HEK293 (cell line): ENCODE results near the gene STARD13.

ENCODE experiments used
- CTCF ChIA-PET: fragments of 350-600 bp; formaldehyde crosslinking; extraction: SDS; loops from one replicate; lab custom pipeline; 2021; ENCODE audit warnings: antibody characterized with exemption; lab: Yijun Ruan, JAX
- POLR2A ChIA-PET: fragments of 300-600 bp; formaldehyde crosslinking; extraction: SDS; loops from one replicate; lab custom pipeline; 2020; ENCODE audit warnings: antibody characterized with exemption, inconsistent platforms; lab: Yijun Ruan, JAX
- H3K27ac ChIP-seq: fragments of 200-500 bp; sonication (Bioruptor generic); 2 replicates; pipeline ENCODE4 v1.5.1; 2014; ENCODE audit warnings: low read depth, low read length, control low read depth, inconsistent platforms; ENCODE audit errors: extremely low read depth
- H3K36me3 ChIP-seq, 2 experiments: fragments of 200-500 bp in 1 of 2; sonication (Bioruptor generic) in 1 of 2; 1 replicate in 1 of 2; 2 replicates in 1 of 2; pipeline ENCODE4 v1.5.1; 2014 to 2017; ENCODE audit warnings: inconsistent platforms in 2 of 2, low read length in 2 of 2; ENCODE audit not compliant: control insufficient read depth in 2 of 2, insufficient read depth in 1 of 2
- H3K4me1 ChIP-seq: fragments of 200-500 bp; sonication (Bioruptor generic); 2 replicates; pipeline ENCODE4 v1.5.1; 2014; ENCODE audit warnings: mild to moderate bottlenecking, low read length, inconsistent platforms; ENCODE audit not compliant: control insufficient read depth, insufficient read depth
- H3K4me3 ChIP-seq: 2 replicates; pipeline ENCODE4 v1.5.1; 2011; ENCODE audit warnings: low read depth, mild to moderate bottlenecking, control low read depth, low read length, moderate library complexity
- H3K9me3 ChIP-seq: fragments of 200-500 bp; sonication (Bioruptor generic); 2 replicates; pipeline ENCODE4 v1.5.1; 2014; ENCODE audit warnings: low read depth, low read length, inconsistent platforms; ENCODE audit not compliant: control insufficient read depth, insufficient read depth
- GLIS1 ChIP-seq: fragments of 450-650 bp; formaldehyde crosslinking; IDR thresholded peaks from 2 replicates; pipeline ENCODE4 v1.5.1; 2016; ENCODE audit warnings: missing biosample characterization, missing genetic modification characterization
- OVOL3 ChIP-seq: fragments of 450-650 bp; formaldehyde crosslinking; IDR thresholded peaks from 2 replicates; pipeline ENCODE4 v1.5.1; 2016; ENCODE audit warnings: missing biosample characterization, missing genetic modification characterization
- ZBTB20 ChIP-seq: fragments of 450-650 bp; formaldehyde crosslinking; IDR thresholded peaks from 2 replicates; pipeline ENCODE4 v1.5.1; 2016; ENCODE audit warnings: missing biosample characterization, missing genetic modification characterization
- ZNF138 ChIP-seq: fragments of 450-650 bp; formaldehyde crosslinking; IDR thresholded peaks from 2 replicates; pipeline ENCODE4 v1.5.1; 2016; ENCODE audit warnings: missing biosample characterization, missing genetic modification characterization, borderline replicate concordance
- ZNF174 ChIP-seq: fragments of 450-650 bp; formaldehyde crosslinking; IDR thresholded peaks from 2 replicates; pipeline ENCODE4 v1.5.0; 2017; ENCODE audit warnings: missing biosample characterization, mild to moderate bottlenecking, missing genetic modification characterization
- ZNF221 ChIP-seq: fragments of 450-650 bp; formaldehyde crosslinking; IDR thresholded peaks from 2 replicates; pipeline ENCODE4 v1.5.1; 2017; ENCODE audit warnings: missing biosample characterization, missing genetic modification characterization, borderline replicate concordance
- ZNF600 ChIP-seq: fragments of 450-650 bp; formaldehyde crosslinking; IDR thresholded peaks from 2 replicates; pipeline ENCODE4 v1.5.1; 2016; ENCODE audit warnings: missing biosample characterization, missing genetic modification characterization
- ZNF654 ChIP-seq: fragments of 450-650 bp; formaldehyde crosslinking; IDR thresholded peaks from 2 replicates; pipeline ENCODE4 v1.5.1; 2016; ENCODE audit warnings: low read depth, missing biosample characterization, missing genetic modification characterization
- ZNF664 ChIP-seq: fragments of 450-650 bp; formaldehyde crosslinking; IDR thresholded peaks from 2 replicates; pipeline ENCODE4 v1.5.1; 2016; ENCODE audit warnings: missing biosample characterization, missing genetic modification characterization
- ZNF777 ChIP-seq: fragments of 450-650 bp; formaldehyde crosslinking; IDR thresholded peaks from 2 replicates; pipeline ENCODE4 v1.5.1; 2017; ENCODE audit warnings: missing biosample characterization, missing genetic modification characterization, borderline replicate concordance
- ZNF843 ChIP-seq: fragments of 450-650 bp; formaldehyde crosslinking; IDR thresholded peaks from 2 replicates; pipeline ENCODE4 v1.5.1; 2016; ENCODE audit warnings: missing biosample characterization, missing genetic modification characterization
- TF ChIP-seq, protein P1 (sequence below): fragments of 450-650 bp; formaldehyde crosslinking; IDR thresholded peaks from 2 replicates; pipeline ENCODE4 v1.5.1; 2016; ENCODE audit warnings: missing biosample characterization, missing genetic modification characterization
- TF ChIP-seq, protein P2 (sequence below): fragments of 450-650 bp; formaldehyde crosslinking; IDR thresholded peaks from 2 replicates; pipeline ENCODE4 v1.5.1; 2016; ENCODE audit warnings: missing biosample characterization, missing genetic modification characterization
- TF ChIP-seq, protein P3 (sequence below): fragments of 450-650 bp; formaldehyde crosslinking; IDR thresholded peaks from 2 replicates; pipeline ENCODE4 v1.5.1; 2016; ENCODE audit warnings: missing biosample characterization, missing genetic modification characterization
- TF ChIP-seq, protein P4 (sequence below): fragments of 450-650 bp; formaldehyde crosslinking; IDR thresholded peaks from 2 replicates; pipeline ENCODE4 v1.5.1; 2016; ENCODE audit warnings: missing biosample characterization, missing genetic modification characterization, borderline replicate concordance
- TF ChIP-seq, protein P5 (sequence below): fragments of 450-650 bp; formaldehyde crosslinking; IDR thresholded peaks from 2 replicates; pipeline ENCODE4 v1.5.1; 2016; ENCODE audit warnings: missing biosample characterization, missing genetic modification characterization

The STARD13 gene

DNA sequence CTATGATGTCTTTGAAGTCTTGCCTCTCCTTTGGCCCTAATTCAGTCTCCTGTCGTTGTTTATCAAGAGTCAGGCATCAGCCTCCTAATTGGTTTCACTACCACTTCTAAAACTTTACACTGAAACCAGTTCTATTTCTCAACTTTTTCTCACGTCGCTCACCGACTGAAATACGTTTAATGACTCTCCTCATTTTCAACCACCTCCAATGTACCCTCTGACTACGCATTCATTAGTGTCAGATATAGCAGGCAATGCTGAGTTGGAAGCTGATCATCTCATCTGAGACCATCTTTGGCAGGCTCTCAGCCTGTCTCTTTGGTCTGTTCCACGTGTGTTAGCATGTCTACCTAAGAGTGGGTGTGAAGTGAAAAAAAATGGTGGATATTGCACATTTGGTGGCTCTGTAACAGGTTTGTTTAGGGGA, 141.2 kb downstream of the STARD13 start:
- TF ChIP-seq, protein P1, sequence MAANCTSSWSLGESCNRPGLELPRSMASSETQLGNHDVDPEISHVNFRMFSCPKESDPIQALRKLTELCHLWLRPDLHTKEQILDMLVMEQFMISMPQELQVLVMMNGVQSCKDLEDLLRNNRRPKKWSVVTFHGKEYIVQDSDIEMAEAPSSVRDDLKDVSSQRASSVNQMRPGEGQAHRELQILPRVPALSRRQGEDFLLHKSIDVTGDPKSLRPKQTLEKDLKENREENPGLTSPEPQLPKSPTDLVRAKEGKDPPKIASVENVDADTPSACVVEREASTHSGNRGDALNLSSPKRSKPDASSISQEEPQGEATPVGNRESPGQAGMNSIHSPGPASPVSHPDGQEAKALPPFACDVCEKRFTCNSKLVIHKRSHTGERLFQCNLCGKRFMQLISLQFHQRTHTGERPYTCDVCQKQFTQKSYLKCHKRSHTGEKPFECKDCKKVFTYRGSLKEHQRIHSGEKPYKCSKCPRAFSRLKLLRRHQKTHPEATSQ (tag by site-specific recombination) = no peak
- no peak for TF ChIP-seq ZNF174 (tag by site-specific recombination)
- TF ChIP-seq, protein P2, sequence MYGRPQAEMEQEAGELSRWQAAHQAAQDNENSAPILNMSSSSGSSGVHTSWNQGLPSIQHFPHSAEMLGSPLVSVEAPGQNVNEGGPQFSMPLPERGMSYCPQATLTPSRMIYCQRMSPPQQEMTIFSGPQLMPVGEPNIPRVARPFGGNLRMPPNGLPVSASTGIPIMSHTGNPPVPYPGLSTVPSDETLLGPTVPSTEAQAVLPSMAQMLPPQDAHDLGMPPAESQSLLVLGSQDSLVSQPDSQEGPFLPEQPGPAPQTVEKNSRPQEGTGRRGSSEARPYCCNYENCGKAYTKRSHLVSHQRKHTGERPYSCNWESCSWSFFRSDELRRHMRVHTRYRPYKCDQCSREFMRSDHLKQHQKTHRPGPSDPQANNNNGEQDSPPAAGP (tag by site-specific recombination) = no peak
- no peak for TF ChIP-seq ZNF843 (tag by site-specific recombination)
- TF ChIP-seq, protein P3, sequence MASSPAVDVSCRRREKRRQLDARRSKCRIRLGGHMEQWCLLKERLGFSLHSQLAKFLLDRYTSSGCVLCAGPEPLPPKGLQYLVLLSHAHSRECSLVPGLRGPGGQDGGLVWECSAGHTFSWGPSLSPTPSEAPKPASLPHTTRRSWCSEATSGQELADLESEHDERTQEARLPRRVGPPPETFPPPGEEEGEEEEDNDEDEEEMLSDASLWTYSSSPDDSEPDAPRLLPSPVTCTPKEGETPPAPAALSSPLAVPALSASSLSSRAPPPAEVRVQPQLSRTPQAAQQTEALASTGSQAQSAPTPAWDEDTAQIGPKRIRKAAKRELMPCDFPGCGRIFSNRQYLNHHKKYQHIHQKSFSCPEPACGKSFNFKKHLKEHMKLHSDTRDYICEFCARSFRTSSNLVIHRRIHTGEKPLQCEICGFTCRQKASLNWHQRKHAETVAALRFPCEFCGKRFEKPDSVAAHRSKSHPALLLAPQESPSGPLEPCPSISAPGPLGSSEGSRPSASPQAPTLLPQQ (tag by site-specific recombination) = no peak
- TF ChIP-seq GLIS1 = no peak
- TF ChIP-seq ZNF600 (tag by site-specific recombination) = no peak
- TF ChIP-seq, protein P4, sequence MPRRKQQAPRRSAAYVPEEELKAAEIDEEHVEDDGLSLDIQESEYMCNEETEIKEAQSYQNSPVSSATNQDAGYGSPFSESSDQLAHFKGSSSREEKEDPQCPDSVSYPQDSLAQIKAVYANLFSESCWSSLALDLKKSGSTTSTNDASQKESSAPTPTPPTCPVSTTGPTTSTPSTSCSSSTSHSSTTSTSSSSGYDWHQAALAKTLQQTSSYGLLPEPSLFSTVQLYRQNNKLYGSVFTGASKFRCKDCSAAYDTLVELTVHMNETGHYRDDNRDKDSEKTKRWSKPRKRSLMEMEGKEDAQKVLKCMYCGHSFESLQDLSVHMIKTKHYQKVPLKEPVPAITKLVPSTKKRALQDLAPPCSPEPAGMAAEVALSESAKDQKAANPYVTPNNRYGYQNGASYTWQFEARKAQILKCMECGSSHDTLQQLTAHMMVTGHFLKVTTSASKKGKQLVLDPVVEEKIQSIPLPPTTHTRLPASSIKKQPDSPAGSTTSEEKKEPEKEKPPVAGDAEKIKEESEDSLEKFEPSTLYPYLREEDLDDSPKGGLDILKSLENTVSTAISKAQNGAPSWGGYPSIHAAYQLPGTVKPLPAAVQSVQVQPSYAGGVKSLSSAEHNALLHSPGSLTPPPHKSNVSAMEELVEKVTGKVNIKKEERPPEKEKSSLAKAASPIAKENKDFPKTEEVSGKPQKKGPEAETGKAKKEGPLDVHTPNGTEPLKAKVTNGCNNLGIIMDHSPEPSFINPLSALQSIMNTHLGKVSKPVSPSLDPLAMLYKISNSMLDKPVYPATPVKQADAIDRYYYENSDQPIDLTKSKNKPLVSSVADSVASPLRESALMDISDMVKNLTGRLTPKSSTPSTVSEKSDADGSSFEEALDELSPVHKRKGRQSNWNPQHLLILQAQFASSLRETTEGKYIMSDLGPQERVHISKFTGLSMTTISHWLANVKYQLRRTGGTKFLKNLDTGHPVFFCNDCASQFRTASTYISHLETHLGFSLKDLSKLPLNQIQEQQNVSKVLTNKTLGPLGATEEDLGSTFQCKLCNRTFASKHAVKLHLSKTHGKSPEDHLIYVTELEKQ (tag by site-specific recombination) = no peak
- no peak for TF ChIP-seq OVOL3 (tag by site-specific recombination)
- TF ChIP-seq ZNF777 (tag by site-specific recombination) = no peak
- TF ChIP-seq ZBTB20 (tag by site-specific recombination) = no peak
- no peak for TF ChIP-seq ZNF664 (tag by site-specific recombination)
- TF ChIP-seq, protein P5, sequence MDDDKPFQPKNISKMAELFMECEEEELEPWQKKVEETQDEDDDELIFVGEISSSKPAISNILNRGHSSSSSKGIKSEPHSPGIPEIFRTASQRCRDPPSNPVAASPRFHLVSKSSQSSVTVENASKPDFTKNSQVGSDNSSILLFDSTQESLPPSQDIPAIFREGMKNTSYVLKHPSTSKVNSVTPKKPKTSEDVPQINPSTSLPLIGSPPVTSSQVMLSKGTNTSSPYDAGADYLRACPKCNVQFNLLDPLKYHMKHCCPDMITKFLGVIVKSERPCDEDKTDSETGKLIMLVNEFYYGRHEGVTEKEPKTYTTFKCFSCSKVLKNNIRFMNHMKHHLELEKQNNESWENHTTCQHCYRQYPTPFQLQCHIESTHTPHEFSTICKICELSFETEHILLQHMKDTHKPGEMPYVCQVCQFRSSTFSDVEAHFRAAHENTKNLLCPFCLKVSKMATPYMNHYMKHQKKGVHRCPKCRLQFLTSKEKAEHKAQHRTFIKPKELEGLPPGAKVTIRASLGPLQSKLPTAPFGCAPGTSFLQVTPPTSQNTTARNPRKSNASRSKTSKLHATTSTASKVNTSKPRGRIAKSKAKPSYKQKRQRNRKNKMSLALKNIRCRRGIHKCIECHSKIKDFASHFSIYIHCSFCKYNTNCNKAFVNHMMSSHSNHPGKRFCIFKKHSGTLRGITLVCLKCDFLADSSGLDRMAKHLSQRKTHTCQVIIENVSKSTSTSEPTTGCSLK (tag by site-specific recombination) = no peak
- no peak for TF ChIP-seq ZNF221
- no peak for TF ChIP-seq ZNF138
- TF ChIP-seq ZNF654 = no peak
- H3K36me3 ChIP-seq = no peaks in the 10 kb centered on the region
- no peak overlapping the region for H3K27ac ChIP-seq
- H3K9me3 ChIP-seq = no peaks in the 10 kb centered on the region
- no peak overlapping the region for H3K4me3 ChIP-seq
- ChIA-PET POLR2A (no interaction called here), CTCF (no interaction called here)
- H3K4me1 ChIP-seq = no peaks in the 10 kb centered on the region
